ENCODE results near the gene CARS1.
"Not testable (repeated sequence)": the region's sequence is repeated elsewhere in the genome, so short reads cannot be mapped to it uniquely, and the experiment has no call there.

Gene CARS1

GRCh38 chr11:3090096-3090901 is 33.1 kb upstream of the CARS1 start:
- DNase-seq (ENCODE audit: low spot score) (no peak), FAIRE-seq (no peak)

DNA sequence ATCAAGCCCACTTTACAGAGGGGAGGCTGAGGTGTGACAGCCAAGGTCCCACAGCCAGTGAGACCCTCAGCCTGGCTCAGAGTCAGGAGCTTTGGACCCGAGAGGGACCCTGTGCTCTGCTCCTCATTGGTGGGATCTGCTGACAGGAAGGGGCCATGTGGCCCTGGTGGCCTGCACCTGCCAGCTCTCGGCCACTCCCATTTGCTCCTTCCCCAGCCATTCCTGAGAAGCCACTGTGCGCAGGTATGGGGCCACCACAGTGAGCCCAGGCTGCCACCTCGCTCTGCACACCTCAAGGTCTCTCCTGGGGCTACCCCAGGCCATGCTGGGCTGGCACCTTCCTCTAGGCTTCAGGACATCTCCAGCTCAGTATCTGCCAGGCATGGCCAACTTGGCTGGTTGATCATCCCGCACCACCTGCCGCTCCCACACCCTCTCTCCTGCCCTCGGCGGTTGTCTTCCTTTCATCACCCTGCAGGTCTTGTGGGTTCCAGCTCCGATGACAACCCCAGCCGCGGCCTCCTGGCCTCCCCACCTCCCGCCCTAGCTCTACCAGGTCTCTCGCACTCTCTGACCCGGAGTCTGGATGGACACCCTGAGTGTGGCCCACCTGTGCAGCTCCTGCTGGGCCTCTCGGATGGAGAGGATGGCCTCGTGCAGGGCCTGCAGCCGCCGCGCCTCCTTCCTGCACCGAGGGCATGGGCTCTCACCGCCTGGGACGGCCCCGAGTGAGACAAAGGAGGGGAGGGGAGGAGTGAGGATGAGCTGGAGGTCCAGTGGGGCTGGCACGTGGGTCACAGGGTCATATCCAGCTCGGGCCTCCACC is 32.2 kb upstream of the CARS1 start:
- FAIRE-seq (no peak), DNase-seq (ENCODE audit: low spot score) (no peak)

GRCh38 chr11:3088806-3089205 is 31.6 kb upstream of the CARS1 start:
- FAIRE-seq (no peak), DNase-seq (ENCODE audit: low spot score) (no peak)

DNA sequence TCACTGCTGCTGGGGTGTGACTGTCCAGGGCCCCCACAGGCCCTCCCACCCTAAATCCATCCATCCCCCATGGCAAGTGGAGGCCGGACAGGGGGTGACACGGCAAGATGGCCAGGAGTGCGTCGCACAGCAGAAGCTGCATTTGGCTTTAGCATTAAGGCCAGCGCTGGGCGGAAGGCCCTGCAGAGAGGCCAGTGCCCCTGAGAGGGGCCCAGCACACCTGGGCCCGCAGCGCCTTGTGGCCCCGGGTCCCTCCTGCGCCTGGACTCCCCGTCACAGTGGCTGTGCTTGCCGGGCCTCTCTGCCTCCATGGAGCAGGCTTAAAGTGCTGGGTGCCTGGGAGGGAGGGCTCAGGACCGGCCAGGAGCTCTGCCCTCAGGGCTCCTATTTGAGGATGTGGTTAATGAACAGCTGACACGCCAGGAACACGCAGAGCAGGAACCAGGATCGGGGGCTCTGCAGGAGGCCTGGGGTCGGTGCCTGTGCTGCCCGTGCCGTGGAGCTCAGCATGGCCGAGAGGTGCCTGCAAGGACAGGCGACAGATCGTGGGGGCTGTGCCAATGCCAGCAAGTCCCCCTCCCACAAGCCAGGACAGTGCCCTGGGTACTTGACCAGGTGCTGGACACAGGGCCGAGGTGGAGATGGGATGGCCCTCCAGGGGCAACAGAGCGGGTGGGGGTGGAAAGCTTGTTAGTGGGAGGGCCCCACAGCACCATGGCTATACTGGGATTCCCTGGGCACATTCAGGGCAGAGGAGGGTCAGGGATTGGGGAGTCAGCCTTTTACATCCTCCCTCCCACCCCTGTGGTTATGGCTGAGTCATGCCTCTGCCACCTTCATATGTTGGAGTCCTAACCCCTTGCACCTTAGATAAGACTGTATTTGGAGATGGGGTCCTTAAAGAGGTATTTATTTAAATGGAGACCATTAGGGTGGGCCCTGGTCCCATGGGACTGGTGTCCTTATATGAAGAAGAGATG is 30.9 kb upstream of the CARS1 start:
- DNase-seq (ENCODE audit: low spot score) (no peak), FAIRE-seq (no peak)

- no peak for DNase-seq (ENCODE audit: low spot score)
- FAIRE-seq: no peak
Measured at GRCh38 chr11:3087373-3087772, 30.1 kb upstream of the CARS1 start.

GRCh38 chr11:3086671-3087150 is 29.5 kb upstream of the CARS1 start:
- DNase-seq (ENCODE audit: low spot score) (no peak), FAIRE-seq (no peak)

DNA sequence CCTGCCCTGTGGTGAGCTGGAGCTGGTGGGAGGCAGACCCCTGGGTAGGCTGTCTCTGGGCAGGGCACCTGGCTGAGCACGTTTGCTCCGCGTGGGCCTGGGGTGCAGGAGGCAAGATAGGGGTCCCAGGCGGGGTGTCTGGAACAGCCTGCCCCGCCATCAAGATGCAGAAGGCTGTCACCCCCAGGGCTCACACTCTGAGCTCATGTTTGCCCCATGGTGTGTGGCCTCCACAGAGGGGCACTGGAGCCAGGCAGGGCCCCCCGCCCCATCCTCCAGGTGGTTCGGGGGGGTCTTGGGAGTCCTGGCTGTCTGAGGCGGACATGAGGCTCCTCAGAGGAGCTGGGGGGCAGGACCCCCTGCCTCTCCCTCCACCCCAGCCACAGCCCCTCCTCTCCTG is 28.9 kb upstream of the CARS1 start:
- no peak for DNase-seq (ENCODE audit: low spot score)
- no peak for FAIRE-seq

DNA sequence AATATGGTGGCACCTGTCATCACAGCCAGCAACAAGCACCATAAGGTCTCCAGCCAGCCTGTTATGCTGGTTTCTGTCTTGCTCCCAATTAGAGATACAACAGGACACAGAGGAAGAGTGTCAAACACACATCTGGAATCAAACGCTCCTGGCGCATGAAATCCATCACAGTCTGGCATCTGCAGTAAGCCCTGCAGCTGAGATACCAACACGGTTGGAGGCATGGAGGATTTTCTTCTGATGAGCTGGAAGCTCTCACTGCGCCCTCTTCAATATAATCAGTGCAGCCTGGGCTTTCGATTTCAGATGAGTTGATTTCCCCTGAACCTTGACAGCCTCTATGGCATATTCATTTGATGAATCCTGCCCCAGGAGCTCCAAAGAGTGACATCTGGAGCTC is 27.8 kb upstream of the CARS1 start:
- DNase-seq (ENCODE audit: low spot score): no peak
- no peak for FAIRE-seq

GRCh38 chr11:3083321-3083720 is 26.1 kb upstream of the CARS1 start:
- DNase-seq (ENCODE audit: low spot score): no peak
- no peak for FAIRE-seq

DNA sequence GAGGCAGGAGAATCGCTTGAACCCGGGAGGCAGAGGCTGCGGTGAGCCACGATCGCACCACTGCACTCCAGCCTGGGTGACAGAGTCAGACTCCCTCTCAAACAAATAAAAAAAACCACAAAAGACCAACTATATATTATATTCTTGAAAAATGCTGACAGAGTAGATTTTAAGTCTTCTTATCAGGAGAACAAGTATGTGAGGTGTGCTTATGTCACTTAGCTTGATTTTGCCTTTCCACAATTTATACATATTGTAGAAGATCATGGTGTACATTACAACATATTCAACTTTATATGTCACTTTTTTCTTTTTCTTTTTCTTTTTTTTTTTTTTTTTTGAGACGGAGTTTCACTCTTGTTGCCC is 24.1 kb upstream of the CARS1 start:
- no peak for DNase-seq (ENCODE audit: low spot score)
- no peak for FAIRE-seq

DNA sequence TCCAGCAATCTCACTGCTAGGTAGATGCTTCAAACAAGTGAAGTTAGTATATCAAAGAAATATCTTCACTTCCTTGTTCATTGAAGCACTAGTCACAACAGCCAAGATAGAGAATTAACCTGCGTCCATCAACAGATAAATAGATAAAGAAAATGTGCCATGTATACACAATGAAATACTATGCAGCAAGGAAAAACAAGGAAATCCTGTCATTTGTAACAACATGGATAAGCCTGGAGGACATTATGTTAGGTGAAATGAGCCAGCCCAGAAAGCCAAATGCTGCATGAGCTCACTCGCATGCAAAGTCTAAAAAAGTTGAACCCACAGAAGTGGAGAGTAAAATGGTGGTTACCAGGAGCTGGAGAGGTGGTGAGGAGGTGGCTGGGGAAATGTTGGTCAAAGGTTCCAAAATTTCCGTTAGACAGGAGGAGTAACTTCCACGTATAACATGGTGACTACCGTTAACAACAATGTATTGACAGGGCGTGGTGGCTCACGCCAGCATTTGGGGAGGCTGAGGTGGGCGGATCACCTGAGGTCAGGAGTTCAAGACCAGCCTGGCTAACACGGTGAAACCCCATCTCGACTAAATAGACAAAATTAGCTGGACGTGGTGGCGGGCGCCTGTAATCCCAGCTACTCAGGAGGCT is 23.6 kb upstream of the CARS1 start:
- DNase-seq (ENCODE audit: low spot score): no peak
- no peak for FAIRE-seq

DNA sequence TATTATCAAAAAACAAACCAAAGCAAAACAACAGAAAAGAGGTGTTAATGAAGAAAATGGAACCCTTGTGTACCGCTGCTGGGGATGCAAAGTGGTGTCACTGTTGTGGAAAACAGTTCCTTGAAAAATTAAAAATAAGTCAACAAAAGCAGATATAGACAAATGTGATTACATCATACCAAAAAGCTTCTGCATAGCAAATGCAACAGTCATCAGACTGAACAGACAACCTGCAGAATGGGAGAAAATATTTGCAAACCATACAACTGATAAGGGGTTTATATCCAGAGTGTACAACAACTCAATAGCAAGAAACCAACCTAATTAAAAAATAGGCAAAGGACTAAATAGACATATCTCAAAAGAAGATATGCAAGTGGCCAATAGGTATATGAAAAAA is 22.9 kb upstream of the CARS1 start:
- DNase-seq (ENCODE audit: low spot score): no peak
- FAIRE-seq: no peak

DNA sequence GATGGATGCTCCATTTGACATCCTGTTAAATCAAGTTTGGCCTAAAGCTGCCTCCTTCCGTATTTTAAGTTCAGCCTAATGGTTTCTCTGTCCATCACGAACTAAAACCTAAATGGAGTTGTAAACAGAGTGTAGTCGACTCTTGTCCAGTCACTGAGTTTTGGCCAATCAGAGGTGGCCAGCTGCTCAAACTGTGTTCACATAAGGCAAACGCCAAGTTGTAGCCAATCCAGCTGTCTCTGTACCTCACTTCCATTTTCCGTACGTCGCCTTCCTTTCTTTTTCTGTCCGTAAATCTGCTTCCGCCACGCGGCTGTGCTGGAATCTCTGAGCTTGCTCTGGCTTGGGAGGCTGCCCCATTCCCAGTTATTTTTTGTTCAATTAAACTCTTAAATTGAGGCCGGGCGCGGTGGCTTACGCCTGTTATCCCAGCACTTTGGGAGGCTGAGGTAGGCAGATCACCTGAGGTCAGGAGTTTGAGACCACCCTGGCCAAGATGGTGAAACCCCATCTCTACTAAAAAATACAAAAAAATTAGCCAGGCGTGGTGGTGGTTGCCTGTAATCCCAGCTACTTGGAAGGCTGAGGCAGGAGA is 20.7 kb upstream of the CARS1 start:
- FAIRE-seq: no peak
- DNase-seq (ENCODE audit: low spot score): no peak

GRCh38 chr11:3077189-3077836 is 20.1 kb upstream of the CARS1 start:
- DNase-seq (ENCODE audit: low spot score): no peak
- FAIRE-seq: no peak

- DNase-seq (ENCODE audit: low spot score) (no peak), FAIRE-seq (no peak)
Measured at GRCh38 chr11:3074912-3075589, 17.8 kb upstream of the CARS1 start.

- FAIRE-seq: no peak
Measured at GRCh38 chr11:3073029-3073435, 15.8 kb upstream of the CARS1 start.

DNA sequence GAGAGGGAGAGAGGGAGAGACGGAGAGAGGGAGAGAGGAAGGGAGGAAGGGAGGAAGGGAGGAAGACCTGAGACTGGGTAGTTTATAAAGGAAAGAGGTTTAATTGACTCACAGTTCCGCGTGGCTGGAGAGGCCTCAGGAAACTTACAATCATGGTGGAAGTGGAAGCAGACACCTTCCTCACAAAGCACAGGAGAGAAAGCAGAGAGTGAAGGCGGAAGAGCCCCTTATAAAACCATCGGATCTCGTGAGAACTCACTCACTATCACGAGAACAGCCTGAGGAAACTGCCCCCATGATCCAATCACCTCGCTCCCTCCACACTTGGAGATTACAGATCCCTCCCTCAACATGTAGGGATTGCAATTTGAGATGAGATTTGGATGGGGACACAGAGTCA is 12.2 kb upstream of the CARS1 start:
- FAIRE-seq: no peak
- DNase-seq (ENCODE audit: low spot score): no peak

More at GRCh38 chr11:3073029-3073435, 15.8 kb upstream of the CARS1 start:
- DNase-seq (ENCODE audit: low spot score): no peak

DNA sequence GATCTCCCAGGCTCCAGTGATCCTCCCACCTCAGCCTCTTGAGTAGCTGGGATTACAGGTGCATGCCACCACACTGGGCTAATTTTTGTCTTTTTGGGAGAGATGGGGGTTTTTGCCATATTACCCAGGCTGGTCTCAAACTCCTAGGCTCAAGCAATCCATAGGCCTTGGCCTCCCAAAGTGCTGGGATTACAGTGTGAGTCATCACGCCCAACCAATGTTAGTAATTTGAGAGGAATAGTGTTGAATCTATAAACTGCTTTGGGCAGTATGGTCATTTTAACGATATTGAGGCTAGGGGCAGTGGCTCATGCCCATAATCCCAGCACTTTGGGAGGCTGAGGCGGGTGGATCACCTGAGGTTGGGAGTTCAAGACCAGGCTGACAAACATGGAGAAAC is 9.1 kb upstream of the CARS1 start:
- not testable (repeated sequence) for DNase-seq (ENCODE audit: low spot score); FAIRE-seq

- not testable (repeated sequence) for DNase-seq (ENCODE audit: low spot score); FAIRE-seq
Measured at GRCh38 chr11:3064709-3065108, 7.5 kb upstream of the CARS1 start.

All from urothelium cell line (cell line).